HepG2 (cell line): ENCODE results near the gene RILP. TPM values are rescaled to one million over a fixed set of nuclear protein-coding genes. Genes with fewer than 3 reads are reported as not detected.

ENCODE experiments used
- KDM3A ChIP-seq: IDR thresholded peaks from 2 replicates; pipeline ENCODE4 v1.6.1; 2018; ENCODE audit warnings: low read depth, missing compliant biosample characterization
- KDM4B ChIP-seq: sonication (generic); formaldehyde crosslinking; IDR thresholded peaks from 2 replicates; pipeline ENCODE4 v1.4.0; 2020; ENCODE audit warnings: missing genetic modification reagents
- MTA3 ChIP-seq: sonication (generic); formaldehyde crosslinking; IDR thresholded peaks from 2 replicates; pipeline ENCODE4 v1.4.0; 2020; ENCODE audit warnings: missing genetic modification reagents
- SCMH1 ChIP-seq: sonication (generic); formaldehyde crosslinking; IDR thresholded peaks from 2 replicates; pipeline ENCODE4 v1.9.0; 2021; ENCODE audit warnings: missing genetic modification reagents, mild to moderate bottlenecking, borderline replicate concordance
- ZNF468 ChIP-seq: sonication (generic); formaldehyde crosslinking; IDR thresholded peaks from 2 replicates; pipeline ENCODE4 v1.8.0; 2022; ENCODE audit warnings: mild to moderate bottlenecking, moderate library complexity, missing genetic modification reagents
- polyA plus RNA-seq, 8 experiments: library from polyadenylated mRNA; depleted of rRNA in 3 of 8; stranded (reverse) in 7 of 8; unstranded in 1 of 8; fragments of >200 nt; fragmentation: Illumina TruSeq in 4 of 8; extraction: Trizol in 4 of 8; gene quantifications; 2 replicates each; pipeline versions ENCODE4 v1.2.1 to v1.2.3, GENCODE V29; 2011 to 2016; ENCODE audit warnings: low read depth in 4 of 8, missing spikeins in 1 of 8, mixed read lengths in 1 of 8; ENCODE audit not compliant: insufficient read depth in 1 of 8
- total RNA-seq, 5 experiments: library from RNA; depleted of rRNA; stranded (reverse); fragments of >200 nt; fragmentation: Illumina TruSeq; extraction: Trizol; gene quantifications; 2 replicates each; pipeline ENCODE4 v1.2.3, GENCODE V29; 2016; ENCODE audit warnings: low read depth in 1 of 5
- TF ChIP-seq, protein P1 (sequence below): sonication (generic); formaldehyde crosslinking; IDR thresholded peaks from 2 replicates; pipeline ENCODE4 v1.9.0; 2021; ENCODE audit warnings: mild to moderate bottlenecking, missing genetic modification reagents
- TF ChIP-seq, protein P2 (sequence below): sonication (generic); formaldehyde crosslinking; IDR thresholded peaks from 2 replicates; pipeline ENCODE4 v1.5.0; 2020; ENCODE audit warnings: mild to moderate bottlenecking, missing genetic modification reagents, borderline replicate concordance
- TF ChIP-seq, protein P3 (sequence below): IDR thresholded peaks from 2 replicates; pipeline ENCODE4 v1.6.1; 2016; ENCODE audit warnings: low read depth, missing genetic modification reagents, missing compliant biosample characterization
- TF ChIP-seq, protein P4 (sequence below): sonication (generic); formaldehyde crosslinking; IDR thresholded peaks from 2 replicates; pipeline ENCODE4 v1.4.0; 2020; ENCODE audit warnings: missing genetic modification reagents

The RILP gene
- total and polyA plus RNA-seq, 2 of the 13 experiments (the other 11 are each of a cell fraction or from before 2014, with no cell fraction given) = 6.6 to 8.1 TPM

DNA sequence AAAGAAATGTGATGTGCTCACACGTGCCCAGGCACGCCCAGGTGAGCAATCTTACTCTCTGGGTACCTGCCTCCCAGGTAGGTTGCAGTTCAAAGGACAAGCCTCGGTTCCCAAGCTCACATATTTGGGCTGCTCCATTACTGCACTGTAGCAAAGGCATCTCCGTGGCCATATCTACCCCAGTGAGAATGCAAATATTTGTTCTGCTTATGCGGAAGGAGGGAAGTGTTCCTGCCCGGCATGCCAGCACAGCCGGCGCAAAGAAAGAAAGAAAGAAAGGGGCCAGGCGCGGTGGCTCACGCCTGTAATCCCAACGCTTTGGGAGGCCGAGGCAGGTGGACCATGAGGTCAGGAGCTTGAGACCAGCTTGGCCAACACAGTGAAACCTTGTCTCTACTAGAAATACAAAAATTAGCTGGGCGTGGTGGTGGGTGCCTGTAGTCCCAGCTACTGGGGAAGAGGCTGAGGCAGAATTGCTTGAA is 51.8 kb downstream of the RILP start (continued):
- TF ChIP-seq, protein P1, sequence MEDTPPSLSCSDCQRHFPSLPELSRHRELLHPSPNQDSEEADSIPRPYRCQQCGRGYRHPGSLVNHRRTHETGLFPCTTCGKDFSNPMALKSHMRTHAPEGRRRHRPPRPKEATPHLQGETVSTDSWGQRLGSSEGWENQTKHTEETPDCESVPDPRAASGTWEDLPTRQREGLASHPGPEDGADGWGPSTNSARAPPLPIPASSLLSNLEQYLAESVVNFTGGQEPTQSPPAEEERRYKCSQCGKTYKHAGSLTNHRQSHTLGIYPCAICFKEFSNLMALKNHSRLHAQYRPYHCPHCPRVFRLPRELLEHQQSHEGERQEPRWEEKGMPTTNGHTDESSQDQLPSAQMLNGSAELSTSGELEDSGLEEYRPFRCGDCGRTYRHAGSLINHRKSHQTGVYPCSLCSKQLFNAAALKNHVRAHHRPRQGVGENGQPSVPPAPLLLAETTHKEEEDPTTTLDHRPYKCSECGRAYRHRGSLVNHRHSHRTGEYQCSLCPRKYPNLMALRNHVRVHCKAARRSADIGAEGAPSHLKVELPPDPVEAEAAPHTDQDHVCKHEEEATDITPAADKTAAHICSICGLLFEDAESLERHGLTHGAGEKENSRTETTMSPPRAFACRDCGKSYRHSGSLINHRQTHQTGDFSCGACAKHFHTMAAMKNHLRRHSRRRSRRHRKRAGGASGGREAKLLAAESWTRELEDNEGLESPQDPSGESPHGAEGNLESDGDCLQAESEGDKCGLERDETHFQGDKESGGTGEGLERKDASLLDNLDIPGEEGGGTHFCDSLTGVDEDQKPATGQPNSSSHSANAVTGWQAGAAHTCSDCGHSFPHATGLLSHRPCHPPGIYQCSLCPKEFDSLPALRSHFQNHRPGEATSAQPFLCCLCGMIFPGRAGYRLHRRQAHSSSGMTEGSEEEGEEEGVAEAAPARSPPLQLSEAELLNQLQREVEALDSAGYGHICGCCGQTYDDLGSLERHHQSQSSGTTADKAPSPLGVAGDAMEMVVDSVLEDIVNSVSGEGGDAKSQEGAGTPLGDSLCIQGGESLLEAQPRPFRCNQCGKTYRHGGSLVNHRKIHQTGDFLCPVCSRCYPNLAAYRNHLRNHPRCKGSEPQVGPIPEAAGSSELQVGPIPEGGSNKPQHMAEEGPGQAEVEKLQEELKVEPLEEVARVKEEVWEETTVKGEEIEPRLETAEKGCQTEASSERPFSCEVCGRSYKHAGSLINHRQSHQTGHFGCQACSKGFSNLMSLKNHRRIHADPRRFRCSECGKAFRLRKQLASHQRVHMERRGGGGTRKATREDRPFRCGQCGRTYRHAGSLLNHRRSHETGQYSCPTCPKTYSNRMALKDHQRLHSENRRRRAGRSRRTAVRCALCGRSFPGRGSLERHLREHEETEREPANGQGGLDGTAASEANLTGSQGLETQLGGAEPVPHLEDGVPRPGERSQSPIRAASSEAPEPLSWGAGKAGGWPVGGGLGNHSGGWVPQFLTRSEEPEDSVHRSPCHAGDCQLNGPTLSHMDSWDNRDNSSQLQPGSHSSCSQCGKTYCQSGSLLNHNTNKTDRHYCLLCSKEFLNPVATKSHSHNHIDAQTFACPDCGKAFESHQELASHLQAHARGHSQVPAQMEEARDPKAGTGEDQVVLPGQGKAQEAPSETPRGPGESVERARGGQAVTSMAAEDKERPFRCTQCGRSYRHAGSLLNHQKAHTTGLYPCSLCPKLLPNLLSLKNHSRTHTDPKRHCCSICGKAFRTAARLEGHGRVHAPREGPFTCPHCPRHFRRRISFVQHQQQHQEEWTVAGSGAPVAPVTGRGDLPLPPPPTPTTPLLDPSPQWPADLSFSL = no peak
- TF ChIP-seq KDM4B (CRISPR knock-in tag) = 0 out of 2 replicates have a peak, but pooled peaks have one; percentile 32
- TF ChIP-seq ZNF468 = no peak
- TF ChIP-seq, protein P2, sequence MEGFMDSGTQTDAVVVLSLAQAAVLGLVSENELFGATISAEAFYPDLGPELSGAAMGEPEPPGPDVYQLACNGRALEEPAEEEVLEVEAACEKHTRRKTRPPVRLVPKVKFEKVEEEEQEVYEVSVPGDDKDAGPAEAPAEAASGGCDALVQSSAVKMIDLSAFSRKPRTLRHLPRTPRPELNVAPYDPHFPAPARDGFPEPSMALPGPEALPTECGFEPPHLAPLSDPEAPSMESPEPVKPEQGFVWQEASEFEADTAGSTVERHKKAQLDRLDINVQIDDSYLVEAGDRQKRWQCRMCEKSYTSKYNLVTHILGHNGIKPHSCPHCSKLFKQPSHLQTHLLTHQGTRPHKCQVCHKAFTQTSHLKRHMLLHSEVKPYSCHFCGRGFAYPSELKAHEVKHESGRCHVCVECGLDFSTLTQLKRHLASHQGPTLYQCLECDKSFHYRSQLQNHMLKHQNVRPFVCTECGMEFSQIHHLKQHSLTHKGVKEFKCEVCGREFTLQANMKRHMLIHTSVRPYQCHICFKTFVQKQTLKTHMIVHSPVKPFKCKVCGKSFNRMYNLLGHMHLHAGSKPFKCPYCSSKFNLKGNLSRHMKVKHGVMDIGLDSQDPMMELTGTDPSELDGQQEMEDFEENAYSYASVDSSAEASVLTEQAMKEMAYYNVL (CRISPR knock-in tag) = peak; percentile 96
- TF ChIP-seq SCMH1 (CRISPR knock-in tag) = no peak
- 0 out of 2 replicates have a peak, but pooled peaks have one; percentile 34 for TF ChIP-seq KDM3A (CRISPR knock-in tag)
- TF ChIP-seq, protein P3, sequence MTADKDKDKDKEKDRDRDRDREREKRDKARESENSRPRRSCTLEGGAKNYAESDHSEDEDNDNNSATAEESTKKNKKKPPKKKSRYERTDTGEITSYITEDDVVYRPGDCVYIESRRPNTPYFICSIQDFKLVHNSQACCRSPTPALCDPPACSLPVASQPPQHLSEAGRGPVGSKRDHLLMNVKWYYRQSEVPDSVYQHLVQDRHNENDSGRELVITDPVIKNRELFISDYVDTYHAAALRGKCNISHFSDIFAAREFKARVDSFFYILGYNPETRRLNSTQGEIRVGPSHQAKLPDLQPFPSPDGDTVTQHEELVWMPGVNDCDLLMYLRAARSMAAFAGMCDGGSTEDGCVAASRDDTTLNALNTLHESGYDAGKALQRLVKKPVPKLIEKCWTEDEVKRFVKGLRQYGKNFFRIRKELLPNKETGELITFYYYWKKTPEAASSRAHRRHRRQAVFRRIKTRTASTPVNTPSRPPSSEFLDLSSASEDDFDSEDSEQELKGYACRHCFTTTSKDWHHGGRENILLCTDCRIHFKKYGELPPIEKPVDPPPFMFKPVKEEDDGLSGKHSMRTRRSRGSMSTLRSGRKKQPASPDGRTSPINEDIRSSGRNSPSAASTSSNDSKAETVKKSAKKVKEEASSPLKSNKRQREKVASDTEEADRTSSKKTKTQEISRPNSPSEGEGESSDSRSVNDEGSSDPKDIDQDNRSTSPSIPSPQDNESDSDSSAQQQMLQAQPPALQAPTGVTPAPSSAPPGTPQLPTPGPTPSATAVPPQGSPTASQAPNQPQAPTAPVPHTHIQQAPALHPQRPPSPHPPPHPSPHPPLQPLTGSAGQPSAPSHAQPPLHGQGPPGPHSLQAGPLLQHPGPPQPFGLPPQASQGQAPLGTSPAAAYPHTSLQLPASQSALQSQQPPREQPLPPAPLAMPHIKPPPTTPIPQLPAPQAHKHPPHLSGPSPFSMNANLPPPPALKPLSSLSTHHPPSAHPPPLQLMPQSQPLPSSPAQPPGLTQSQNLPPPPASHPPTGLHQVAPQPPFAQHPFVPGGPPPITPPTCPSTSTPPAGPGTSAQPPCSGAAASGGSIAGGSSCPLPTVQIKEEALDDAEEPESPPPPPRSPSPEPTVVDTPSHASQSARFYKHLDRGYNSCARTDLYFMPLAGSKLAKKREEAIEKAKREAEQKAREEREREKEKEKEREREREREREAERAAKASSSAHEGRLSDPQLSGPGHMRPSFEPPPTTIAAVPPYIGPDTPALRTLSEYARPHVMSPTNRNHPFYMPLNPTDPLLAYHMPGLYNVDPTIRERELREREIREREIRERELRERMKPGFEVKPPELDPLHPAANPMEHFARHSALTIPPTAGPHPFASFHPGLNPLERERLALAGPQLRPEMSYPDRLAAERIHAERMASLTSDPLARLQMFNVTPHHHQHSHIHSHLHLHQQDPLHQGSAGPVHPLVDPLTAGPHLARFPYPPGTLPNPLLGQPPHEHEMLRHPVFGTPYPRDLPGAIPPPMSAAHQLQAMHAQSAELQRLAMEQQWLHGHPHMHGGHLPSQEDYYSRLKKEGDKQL (CRISPR knock-in tag) = no peak
- no peak for TF ChIP-seq MTA3 (CRISPR knock-in tag)
- TF ChIP-seq, protein P4, sequence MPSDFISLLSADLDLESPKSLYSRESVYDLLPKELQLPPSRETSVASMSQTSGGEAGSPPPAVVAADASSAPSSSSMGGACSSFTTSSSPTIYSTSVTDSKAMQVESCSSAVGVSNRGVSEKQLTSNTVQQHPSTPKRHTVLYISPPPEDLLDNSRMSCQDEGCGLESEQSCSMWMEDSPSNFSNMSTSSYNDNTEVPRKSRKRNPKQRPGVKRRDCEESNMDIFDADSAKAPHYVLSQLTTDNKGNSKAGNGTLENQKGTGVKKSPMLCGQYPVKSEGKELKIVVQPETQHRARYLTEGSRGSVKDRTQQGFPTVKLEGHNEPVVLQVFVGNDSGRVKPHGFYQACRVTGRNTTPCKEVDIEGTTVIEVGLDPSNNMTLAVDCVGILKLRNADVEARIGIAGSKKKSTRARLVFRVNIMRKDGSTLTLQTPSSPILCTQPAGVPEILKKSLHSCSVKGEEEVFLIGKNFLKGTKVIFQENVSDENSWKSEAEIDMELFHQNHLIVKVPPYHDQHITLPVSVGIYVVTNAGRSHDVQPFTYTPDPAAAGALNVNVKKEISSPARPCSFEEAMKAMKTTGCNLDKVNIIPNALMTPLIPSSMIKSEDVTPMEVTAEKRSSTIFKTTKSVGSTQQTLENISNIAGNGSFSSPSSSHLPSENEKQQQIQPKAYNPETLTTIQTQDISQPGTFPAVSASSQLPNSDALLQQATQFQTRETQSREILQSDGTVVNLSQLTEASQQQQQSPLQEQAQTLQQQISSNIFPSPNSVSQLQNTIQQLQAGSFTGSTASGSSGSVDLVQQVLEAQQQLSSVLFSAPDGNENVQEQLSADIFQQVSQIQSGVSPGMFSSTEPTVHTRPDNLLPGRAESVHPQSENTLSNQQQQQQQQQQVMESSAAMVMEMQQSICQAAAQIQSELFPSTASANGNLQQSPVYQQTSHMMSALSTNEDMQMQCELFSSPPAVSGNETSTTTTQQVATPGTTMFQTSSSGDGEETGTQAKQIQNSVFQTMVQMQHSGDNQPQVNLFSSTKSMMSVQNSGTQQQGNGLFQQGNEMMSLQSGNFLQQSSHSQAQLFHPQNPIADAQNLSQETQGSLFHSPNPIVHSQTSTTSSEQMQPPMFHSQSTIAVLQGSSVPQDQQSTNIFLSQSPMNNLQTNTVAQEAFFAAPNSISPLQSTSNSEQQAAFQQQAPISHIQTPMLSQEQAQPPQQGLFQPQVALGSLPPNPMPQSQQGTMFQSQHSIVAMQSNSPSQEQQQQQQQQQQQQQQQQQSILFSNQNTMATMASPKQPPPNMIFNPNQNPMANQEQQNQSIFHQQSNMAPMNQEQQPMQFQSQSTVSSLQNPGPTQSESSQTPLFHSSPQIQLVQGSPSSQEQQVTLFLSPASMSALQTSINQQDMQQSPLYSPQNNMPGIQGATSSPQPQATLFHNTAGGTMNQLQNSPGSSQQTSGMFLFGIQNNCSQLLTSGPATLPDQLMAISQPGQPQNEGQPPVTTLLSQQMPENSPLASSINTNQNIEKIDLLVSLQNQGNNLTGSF = no peak
